Retinal pigment epithelial cell (primary cell): ENCODE data around the gene CFAP20DC.
"Not testable (repeated sequence)": the region's sequence is repeated elsewhere in the genome, so short reads cannot be mapped to it uniquely, and the experiment has no call there.

Experiments used
- DNase-seq: peaks from one replicate; pipeline ENCODE4 v3.0.0-alpha.2; 2010; ENCODE audit warnings: low read depth
- H3K4me3 ChIP-seq: 2 replicates; pipeline ENCODE4 v1.5.1; 2011; ENCODE audit warnings: mild to moderate bottlenecking, low read length, control low read depth, moderate library complexity
- TF ChIP-seq, protein P1 (sequence below): conservative IDR thresholded peaks from 2 replicates; pipeline ENCODE4 v1.5.1; 2011; ENCODE audit warnings: low read depth, low read length, control low read depth, inconsistent platforms

The CFAP20DC gene

DNA sequence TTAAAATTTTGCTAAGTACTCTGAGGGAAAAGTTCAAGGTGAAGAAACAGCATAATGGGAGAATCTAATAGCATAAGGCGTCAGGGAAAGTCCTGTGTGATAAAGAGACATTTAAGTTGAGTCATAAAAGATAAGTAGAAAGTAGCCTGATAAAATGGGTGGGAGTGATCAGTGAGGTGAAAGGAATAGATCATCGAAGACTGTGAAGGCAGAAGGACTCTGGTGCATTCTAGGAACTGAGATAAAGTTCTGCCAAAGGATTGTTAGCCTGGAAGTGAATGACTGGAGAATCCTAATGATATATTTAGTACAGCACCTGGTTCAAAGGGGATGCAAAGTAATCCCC, 149.9 kb downstream of the CFAP20DC start:
- H3K4me3 ChIP-seq = no peak overlapping the region
- no peak for DNase-seq
- TF ChIP-seq, protein P1, sequence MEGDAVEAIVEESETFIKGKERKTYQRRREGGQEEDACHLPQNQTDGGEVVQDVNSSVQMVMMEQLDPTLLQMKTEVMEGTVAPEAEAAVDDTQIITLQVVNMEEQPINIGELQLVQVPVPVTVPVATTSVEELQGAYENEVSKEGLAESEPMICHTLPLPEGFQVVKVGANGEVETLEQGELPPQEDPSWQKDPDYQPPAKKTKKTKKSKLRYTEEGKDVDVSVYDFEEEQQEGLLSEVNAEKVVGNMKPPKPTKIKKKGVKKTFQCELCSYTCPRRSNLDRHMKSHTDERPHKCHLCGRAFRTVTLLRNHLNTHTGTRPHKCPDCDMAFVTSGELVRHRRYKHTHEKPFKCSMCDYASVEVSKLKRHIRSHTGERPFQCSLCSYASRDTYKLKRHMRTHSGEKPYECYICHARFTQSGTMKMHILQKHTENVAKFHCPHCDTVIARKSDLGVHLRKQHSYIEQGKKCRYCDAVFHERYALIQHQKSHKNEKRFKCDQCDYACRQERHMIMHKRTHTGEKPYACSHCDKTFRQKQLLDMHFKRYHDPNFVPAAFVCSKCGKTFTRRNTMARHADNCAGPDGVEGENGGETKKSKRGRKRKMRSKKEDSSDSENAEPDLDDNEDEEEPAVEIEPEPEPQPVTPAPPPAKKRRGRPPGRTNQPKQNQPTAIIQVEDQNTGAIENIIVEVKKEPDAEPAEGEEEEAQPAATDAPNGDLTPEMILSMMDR = no peak

DNA sequence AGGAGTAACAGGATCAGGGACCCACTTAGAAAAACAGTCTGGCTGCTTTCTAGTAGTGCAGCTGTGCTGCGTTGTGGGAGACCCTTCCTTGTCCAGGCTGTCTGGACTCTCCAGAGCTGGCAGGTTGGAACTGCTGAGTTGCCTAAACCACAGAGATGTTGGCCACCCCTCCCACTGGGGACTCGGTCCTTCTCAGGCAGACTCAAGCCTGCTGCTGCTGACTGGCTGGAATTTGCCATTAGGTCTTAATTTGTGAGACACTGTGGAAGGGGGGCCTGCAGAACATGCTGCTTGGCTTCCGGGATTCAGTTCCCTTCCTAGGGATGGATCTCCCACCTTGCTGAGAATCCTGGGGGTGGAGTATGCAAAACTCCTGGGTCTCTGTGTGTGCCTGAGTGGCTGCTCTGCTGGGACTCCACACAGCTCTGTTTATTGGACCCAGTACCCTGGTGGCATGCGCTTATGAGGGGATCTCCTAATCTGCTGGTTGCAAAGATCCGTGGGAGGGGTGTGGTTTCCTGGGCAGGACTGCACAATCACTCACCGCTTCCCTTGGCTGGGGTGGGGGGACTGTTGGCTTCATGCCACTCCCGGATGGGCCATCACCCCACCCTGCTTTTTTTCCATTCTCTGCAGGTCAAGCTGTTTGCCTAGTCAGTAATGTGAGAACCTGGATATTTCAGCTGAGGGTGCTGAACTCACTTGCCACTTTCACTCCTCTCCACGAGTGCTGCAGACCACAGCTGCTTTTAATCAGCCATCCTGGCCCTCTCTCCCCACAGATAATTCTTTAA, 150.5 kb downstream of the CFAP20DC start:
- DNase-seq = no peak
- TF ChIP-seq, protein P1 = no peak
- H3K4me3 ChIP-seq = no peak overlapping the region

DNA sequence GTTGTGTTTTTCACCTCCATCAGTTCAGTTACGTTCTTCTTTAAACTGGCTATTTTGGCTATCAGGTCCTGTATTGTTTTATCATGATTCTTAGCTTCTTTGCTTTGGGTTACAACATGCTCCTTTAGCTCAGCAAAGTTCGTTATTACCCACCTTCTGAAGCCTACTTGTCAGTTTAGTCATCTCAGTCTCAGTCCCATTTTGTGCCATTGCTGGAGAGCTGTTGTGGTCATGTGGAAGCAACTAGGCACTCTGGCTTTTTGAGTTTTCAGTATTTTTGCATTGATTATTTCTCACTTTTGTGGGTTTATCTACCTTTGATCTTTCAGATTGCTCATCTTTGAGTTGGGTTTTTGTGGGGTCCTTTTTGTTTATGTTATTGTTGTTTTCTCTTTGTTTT, 151.3 kb downstream of the CFAP20DC start:
- TF ChIP-seq, protein P1 = no peak
- no peak overlapping the region for H3K4me3 ChIP-seq
- DNase-seq = no peak

DNA sequence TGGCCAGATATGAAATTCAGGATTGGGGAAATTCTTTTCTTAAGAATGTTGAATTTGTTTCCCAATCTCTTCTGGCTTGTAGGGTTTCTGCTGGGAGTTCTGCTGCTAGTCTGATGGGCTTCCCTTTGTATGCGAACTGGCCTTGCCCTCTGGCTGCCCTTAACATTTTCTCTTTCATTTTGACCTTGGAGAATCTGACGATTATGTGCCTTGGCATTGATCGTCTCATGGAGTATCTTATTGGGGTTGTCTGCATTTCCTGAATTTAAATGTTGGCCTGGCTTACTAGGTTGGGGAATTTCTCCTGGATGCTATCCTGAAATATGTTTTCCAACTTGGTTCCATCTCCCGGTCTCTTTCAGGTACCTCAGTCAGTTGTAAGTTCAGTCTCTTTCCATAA, 152.2 kb downstream of the CFAP20DC start:
- DNase-seq = no peak
- TF ChIP-seq, protein P1 = no peak
- H3K4me3 ChIP-seq = no peak overlapping the region

DNA sequence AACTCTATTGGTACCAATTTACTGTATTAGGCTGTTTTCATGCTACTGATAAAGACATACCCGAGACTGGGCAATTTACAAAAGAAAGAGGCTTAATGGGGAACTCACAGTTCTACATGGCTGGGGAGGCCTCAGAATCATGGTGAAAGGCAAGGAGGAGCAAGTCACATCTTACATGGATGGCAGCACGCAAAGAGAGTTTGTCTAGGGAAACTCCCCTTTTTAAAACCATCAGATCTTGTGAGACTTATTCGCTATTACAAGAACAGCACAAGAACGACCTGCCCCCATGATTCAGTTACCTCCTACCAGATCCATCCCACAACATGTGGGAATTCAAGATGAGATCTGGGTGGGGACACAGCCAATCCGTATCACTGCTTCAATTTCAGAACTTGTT, 154.1 kb downstream of the CFAP20DC start:
- not testable (repeated sequence) for DNase-seq, H3K4me3 ChIP-seq

DNA sequence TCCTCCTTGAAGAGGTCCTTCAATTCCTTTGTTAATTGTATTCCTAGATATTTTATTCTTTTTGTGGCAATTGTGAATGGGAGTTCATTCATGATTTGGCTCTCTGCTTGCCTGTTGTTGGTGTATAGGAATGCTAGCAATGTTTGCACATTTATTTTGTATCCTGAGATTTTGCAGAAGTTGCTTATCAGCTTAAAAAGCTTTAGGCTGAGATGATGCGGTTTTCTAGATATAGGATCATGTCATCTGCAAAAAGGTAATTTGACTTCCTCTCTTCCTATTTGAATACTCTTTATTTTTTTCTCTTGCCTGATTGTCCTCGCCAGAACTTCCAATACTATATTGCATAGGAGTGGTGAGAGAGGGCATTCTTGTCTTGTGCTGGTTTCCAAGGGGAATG, 157.3 kb downstream of the CFAP20DC start:
- DNase-seq, H3K4me3 ChIP-seq: not testable (repeated sequence)

DNA sequence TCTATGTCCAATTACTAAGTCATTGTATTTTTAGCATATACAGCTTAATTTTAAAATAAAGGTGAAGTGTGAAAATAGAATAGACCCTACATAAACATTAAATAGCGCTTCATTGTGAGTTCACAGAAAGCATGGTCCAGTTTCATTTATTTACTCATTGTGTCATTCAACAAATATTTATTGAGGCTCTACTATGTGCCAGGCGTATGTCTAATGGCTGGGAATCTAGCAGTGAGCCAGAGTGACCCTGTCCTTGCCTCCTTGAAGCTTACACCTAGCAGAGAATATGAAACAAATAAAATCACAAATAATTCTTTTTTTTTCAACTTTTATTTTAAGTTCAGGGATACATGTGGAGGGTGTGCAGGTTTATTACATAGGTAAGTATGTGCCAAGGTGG, 161.7 kb downstream of the CFAP20DC start:
- DNase-seq = no peak
- TF ChIP-seq, protein P1 = no peak
- H3K4me3 ChIP-seq = no peak overlapping the region

DNA sequence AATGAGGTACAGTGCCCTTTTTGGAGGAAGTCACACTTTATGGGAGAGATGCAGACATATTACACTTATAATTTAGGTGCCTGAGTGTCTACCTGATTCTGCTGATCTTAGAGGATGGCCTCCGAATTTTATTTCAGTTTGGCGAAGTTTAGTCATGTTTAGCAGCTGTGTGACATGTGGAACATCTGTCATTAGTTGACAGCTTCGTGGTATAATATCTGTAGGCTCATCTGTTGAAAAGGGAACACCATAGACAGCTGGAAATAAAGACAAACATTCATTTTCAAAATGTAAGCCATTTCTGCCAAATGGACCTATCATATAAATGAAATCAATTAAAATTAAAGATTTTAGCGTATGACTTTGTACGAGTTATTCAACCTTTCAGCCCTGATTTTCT, 165.4 kb downstream of the CFAP20DC start:
- no peak overlapping the region for H3K4me3 ChIP-seq
- no peak for DNase-seq
- TF ChIP-seq, protein P1 = no peak
